Prostate gland (tissue), 2 donors: ENCODE results near the gene TRPM6. TPM values are rescaled to one million over a fixed set of nuclear protein-coding genes. Genes with fewer than 3 reads are reported as not detected.
A peak's percentile ranks its signal among the peaks of the same experiment; 100 is the strongest.

Experiments
- DNase-seq: peaks from one replicate; pipeline ENCODE4 v3.0.0-alpha.2; 2019; ENCODE audit warnings: low spot score
- H3K27ac ChIP-seq, 2 donors: fragments of 200-600 bp; sonication (generic); 2 replicates each; pipeline ENCODE4 v1.5.1; 2017 to 2019
- H3K27me3 ChIP-seq: fragments of 200-600 bp; sonication (generic); replicated peaks from 2 replicates; pipeline ENCODE4 v1.5.1; 2019; ENCODE audit not compliant: insufficient read depth
- H3K36me3 ChIP-seq, 2 donors: fragments of 200-600 bp; sonication (generic); 1 replicate in 1 of 2; 2 replicates in 1 of 2; pipeline versions ENCODE4 v1.5.1 to v1.8.1; 2017 to 2019
- H3K4me1 ChIP-seq: fragments of 200-600 bp; sonication (generic); replicated peaks from 2 replicates; pipeline ENCODE4 v1.5.1; 2019
- H3K4me3 ChIP-seq, 2 donors: fragments of 200-600 bp; sonication (generic); 2 replicates each; pipeline ENCODE4 v1.5.1; 2017 to 2019
- H3K9me3 ChIP-seq: fragments of 200-600 bp; sonication (generic); 2 replicates; pipeline ENCODE4 v1.5.1; 2017
- CTCF ChIP-seq, 4 experiments: fragments of 200-600 bp in 2 of 4; fragments of 450-650 bp in 2 of 4; sonication (generic) in 2 of 4; IDR thresholded peaks; 1 replicate in 3 of 4; 2 replicates in 1 of 4; pipeline ENCODE4 v1.5.1; 2016 to 2019; ENCODE audit warnings: antibody characterized with exemption in 4 of 4, mild to moderate bottlenecking in 2 of 4, moderate library complexity in 2 of 4
- POLR2A ChIP-seq: fragments of 450-650 bp; IDR thresholded peaks from one replicate; pipeline ENCODE4 v1.6.1; 2016; ENCODE audit warnings: antibody characterized with exemption, mild to moderate bottlenecking
- POLR2AphosphoS5 ChIP-seq: sonication (generic); formaldehyde crosslinking; IDR thresholded peaks from one replicate; pipeline ENCODE4 v1.6.1; 2017; ENCODE audit warnings: antibody characterized with exemption
- WGBS: methylation state at CpG from one replicate; pipeline ENCODE4 v1.1.5; 2018; 5-methylcytosine and 5-hydroxymethylcytosine counted together
- intact Hi-C: fragments of 100-400 bp; cut with DNase I; formaldehyde crosslinking; loops from one replicate; pipeline ENCODE4 v1.14.2; 2022
- total RNA-seq, 2 donors: library from RNA; depleted of rRNA; stranded (reverse); fragments of >200 nt; gene quantifications; one replicate each; pipeline ENCODE4 v1.1.0, GENCODE V29; 2016

TRPM6 gene
- total RNA-seq, 2 donors from 2014 or later, result 0.36 to 4.7 TPM

GRCh38 chr9:74771262-74771585, 116.5 kb downstream of the TRPM6 start:
- no peaks in the 10 kb centered on the region for H3K27me3 ChIP-seq
- no peak for TF ChIP-seq CTCF (IDR thresholded peaks at IDR 0.05)
- TF ChIP-seq POLR2A, result no peak
- no peak for TF ChIP-seq POLR2AphosphoS5
- intact Hi-C loops, result no loop called here
- H3K27ac ChIP-seq, result no peak overlapping the region
- no peaks in the 10 kb centered on the region for H3K36me3 ChIP-seq
- WGBS, result 93% methylated on average over 7 of the region's 7 CpGs
- H3K4me1 ChIP-seq, result no peaks in the 10 kb centered on the region
- no peak for DNase-seq
- H3K9me3 ChIP-seq, result no peaks in the 10 kb centered on the region
- H3K4me3 ChIP-seq, result no peak overlapping the region

- no peaks in the 10 kb centered on the region for H3K36me3 ChIP-seq
Observed at GRCh38 chr9:74770508-74771261, 117.0 kb downstream of the TRPM6 start.

GRCh38 chr9:74765481-74765971, 122.2 kb downstream of the TRPM6 start:
- TF ChIP-seq CTCF (IDR thresholded peaks at IDR 0.05), result no peak
- TF ChIP-seq POLR2AphosphoS5, result no peak
- TF ChIP-seq POLR2A, result no peak
- Histone ChIP-seq H3K4me3 (no peak overlapping the region), H3K27me3 (no peaks in the 10 kb centered on the region), H3K9me3 (no peaks in the 10 kb centered on the region), H3K4me1 (no peaks in the 10 kb centered on the region), H3K36me3 (no peaks in the 10 kb centered on the region), H3K27ac (no peak overlapping the region)
- intact Hi-C loops, result no loop called here
- 78% methylated on average over 3 of the region's 3 CpGs for WGBS
- DNase-seq, result no peak

More at GRCh38 chr9:74770508-74771261, 117.0 kb downstream of the TRPM6 start:
- no peak overlapping the region for H3K27ac ChIP-seq
- H3K4me3 ChIP-seq, result no peak overlapping the region
- DNase-seq, result no peak
- TF ChIP-seq POLR2A, result no peak
- TF ChIP-seq CTCF (IDR thresholded peaks at IDR 0.05), result peak in 1 of 4 experiments; percentile 8
- no peaks in the 10 kb centered on the region for H3K27me3 ChIP-seq
- H3K4me1 ChIP-seq, result no peaks in the 10 kb centered on the region
- no peaks in the 10 kb centered on the region for H3K9me3 ChIP-seq
- intact Hi-C loops, result no loop called here
- 80% methylated on average over 22 of the region's 22 CpGs for WGBS

- Histone ChIP-seq H3K4me1 (no peaks in the 10 kb centered on the region), H3K9me3 (no peaks in the 10 kb centered on the region), H3K36me3 (no peaks in the 10 kb centered on the region), H3K27ac (no peak overlapping the region), H3K27me3 (no peaks in the 10 kb centered on the region), H3K4me3 (no peak overlapping the region)
- WGBS, result 93% methylated on average over 1 of the region's 1 CpG
- intact Hi-C loops, result no loop called here
- no peak for DNase-seq
- TF ChIP-seq POLR2A (no peak), CTCF (IDR thresholded peaks at IDR 0.05) (no peak), POLR2AphosphoS5 (no peak)
Observed at GRCh38 chr9:74762950-74763349, 124.8 kb downstream of the TRPM6 start.
